ENCODE data around the gene HTRA3.

Gene HTRA3

GRCh38 chr4:8321771-8322170 is 52.2 kb downstream of the HTRA3 start:
- in situ Hi-C loops (cut with HindIII; ENCODE audit: low sequenced_read_pairs) = no loop called here

- in situ Hi-C loops (cut with HindIII; ENCODE audit: low sequenced_read_pairs) = no loop called here
These were observed 53.5 kb downstream of the HTRA3 start for GRCh38 chr4:8322794-8323704.

- in situ Hi-C loops (cut with HindIII; ENCODE audit: low sequenced_read_pairs) = no loop called here
These were observed 54.5 kb downstream of the HTRA3 start for GRCh38 chr4:8323947-8324555.

- in situ Hi-C loops (cut with HindIII; ENCODE audit: low sequenced_read_pairs) = no loop called here
These were observed 55.2 kb downstream of the HTRA3 start for GRCh38 chr4:8324640-8325239.

GRCh38 chr4:8325291-8325973 is 55.9 kb downstream of the HTRA3 start:
- in situ Hi-C loops (cut with HindIII; ENCODE audit: low sequenced_read_pairs) = no loop called here

GRCh38 chr4:8326206-8326605 is 56.7 kb downstream of the HTRA3 start:
- in situ Hi-C loops (cut with HindIII; ENCODE audit: low sequenced_read_pairs) = no loop called here

- in situ Hi-C loops (cut with HindIII; ENCODE audit: low sequenced_read_pairs) = no loop called here
These were observed 58.9 kb downstream of the HTRA3 start for GRCh38 chr4:8328456-8328855.

GRCh38 chr4:8328866-8329559 is 59.5 kb downstream of the HTRA3 start:
- in situ Hi-C loops (cut with HindIII; ENCODE audit: low sequenced_read_pairs) = no loop called here

- in situ Hi-C loops (cut with HindIII; ENCODE audit: low sequenced_read_pairs) = no loop called here
These were observed 60.0 kb downstream of the HTRA3 start for GRCh38 chr4:8329560-8329858.

GRCh38 chr4:8329859-8330761 is 60.6 kb downstream of the HTRA3 start:
- in situ Hi-C loops (cut with HindIII; ENCODE audit: low sequenced_read_pairs) = no loop called here

- in situ Hi-C loops (cut with HindIII; ENCODE audit: low sequenced_read_pairs) = no loop called here
These were observed 61.4 kb downstream of the HTRA3 start for GRCh38 chr4:8330821-8331574.

GRCh38 chr4:8331575-8331955 is 62.0 kb downstream of the HTRA3 start:
- in situ Hi-C loops (cut with HindIII; ENCODE audit: low sequenced_read_pairs) = no loop called here

- in situ Hi-C loops (cut with HindIII; ENCODE audit: low sequenced_read_pairs) = no loop called here
These were observed 62.7 kb downstream of the HTRA3 start for GRCh38 chr4:8332038-8332857.

GRCh38 chr4:8332891-8333331 is 63.4 kb downstream of the HTRA3 start:
- in situ Hi-C loops (cut with HindIII; ENCODE audit: low sequenced_read_pairs) = no loop called here

- in situ Hi-C loops (cut with HindIII; ENCODE audit: low sequenced_read_pairs) = no loop called here
These were observed 64.3 kb downstream of the HTRA3 start for GRCh38 chr4:8333726-8334460.

- in situ Hi-C loops (cut with HindIII; ENCODE audit: low sequenced_read_pairs) = no loop called here
These were observed 65.4 kb downstream of the HTRA3 start for GRCh38 chr4:8334786-8335460.

GRCh38 chr4:8335848-8336247 is 66.3 kb downstream of the HTRA3 start:
- in situ Hi-C loops (cut with HindIII; ENCODE audit: low sequenced_read_pairs) = no loop called here

Data from endothelial cell of hepatic sinusoid (primary cell).